ENCODE results near the gene USP48.

Gene USP48

GRCh38 chr1:21721295-21721985 is 61.5 kb downstream of the USP48 start:
- Histone ChIP-seq H4K91ac (ENCODE audit: low read length) (no peak overlapping the region), H3K23ac (ENCODE audit: low read length in 2 of 2) (no peak overlapping the region), H3K4me3 (ENCODE audit: insufficient read depth in 1 of 2, low read depth in 1 of 2, low read length in 2 of 2) (no peak overlapping the region), H3K36me3 (ENCODE audit: control insufficient read depth in 1 of 2, insufficient read depth in 2 of 2, low read depth in 1 of 2, low read length in 2 of 2) (peaks cover 26 to 89% of the 10 kb centered on the region in 2 experiments), H2AK5ac (ENCODE audit: low read length, severe bottlenecking) (no peak overlapping the region), H3K9ac (ENCODE audit: low read length) (no peak overlapping the region), H3K14ac (ENCODE audit: low read length in 2 of 2) (no peak overlapping the region), H2AFZ (ENCODE audit: low read depth, low read length) (no peak overlapping the region), H2BK12ac (ENCODE audit: low read length in 2 of 2) (no peak overlapping the region), H2BK15ac (ENCODE audit: low read depth, poor library complexity, severe bottlenecking) (no peak overlapping the region), H3K27ac (ENCODE audit: low read length, poor library complexity, severe bottlenecking) (peak overlapping the region; percentile 80), H2BK5ac (ENCODE audit: low read depth, low read length, poor library complexity, severe bottlenecking) (no peak overlapping the region), H3K27me3 (ENCODE audit: control insufficient read depth in 1 of 2, insufficient read depth in 1 of 2, low read length in 2 of 2) (no peaks in the 10 kb centered on the region), H3K4ac (ENCODE audit: low read depth in 1 of 2, low read length in 2 of 2) (no peak overlapping the region), H4K8ac (ENCODE audit: low read length) (no peak overlapping the region), H3K4me2 (ENCODE audit: low read length, poor library complexity, severe bottlenecking) (peak overlapping the region; percentile 34), H3K18ac (ENCODE audit: low read depth in 1 of 2, low read length in 2 of 2) (no peak overlapping the region), H3K9me3 (ENCODE audit: control insufficient read depth, low read length) (no peaks in the 10 kb centered on the region), H3K79me1 (replicated peaks; ENCODE audit: low read length, poor library complexity, severe bottlenecking) (peaks cover 18% of the 10 kb centered on the region), H2BK120ac (ENCODE audit: low read depth, low read length) (no peak overlapping the region), H3K4me1 (ENCODE audit: control insufficient read depth, insufficient read depth, low read depth, low read length) (peaks cover 12% of the 10 kb centered on the region)
- WGBS = over 99% methylated on average over 6 of the region's 7 CpGs
- DNase-seq = no peak

GRCh38 chr1:21716169-21716568 is 66.8 kb downstream of the USP48 start:
- no peak for DNase-seq
- Histone ChIP-seq H3K9ac (ENCODE audit: low read length) (no peak overlapping the region), H2BK12ac (ENCODE audit: low read length in 2 of 2) (no peak overlapping the region), H2BK120ac (ENCODE audit: low read depth, low read length) (no peak overlapping the region), H3K4ac (ENCODE audit: low read depth in 1 of 2, low read length in 2 of 2) (no peak overlapping the region), H3K14ac (ENCODE audit: low read length in 2 of 2) (no peak overlapping the region), H3K27me3 (ENCODE audit: control insufficient read depth in 1 of 2, insufficient read depth in 1 of 2, low read length in 2 of 2) (no peaks in the 10 kb centered on the region), H3K36me3 (ENCODE audit: control insufficient read depth in 1 of 2, insufficient read depth in 2 of 2, low read depth in 1 of 2, low read length in 2 of 2) (peaks cover 42 to 93% of the 10 kb centered on the region in 2 experiments), H2AK5ac (ENCODE audit: low read length, severe bottlenecking) (no peak overlapping the region), H3K18ac (ENCODE audit: low read depth in 1 of 2, low read length in 2 of 2) (no peak overlapping the region), H3K27ac (ENCODE audit: low read length, poor library complexity, severe bottlenecking) (no peak overlapping the region), H2BK5ac (ENCODE audit: low read depth, low read length, poor library complexity, severe bottlenecking) (no peak overlapping the region), H4K91ac (ENCODE audit: low read length) (no peak overlapping the region), H3K4me1 (ENCODE audit: control insufficient read depth, insufficient read depth, low read depth, low read length) (peaks cover 5% of the 10 kb centered on the region), H3K4me2 (ENCODE audit: low read length, poor library complexity, severe bottlenecking) (no peak overlapping the region), H4K8ac (ENCODE audit: low read length) (no peak overlapping the region), H3K23ac (ENCODE audit: low read length in 2 of 2) (no peak overlapping the region), H2BK15ac (ENCODE audit: low read depth, poor library complexity, severe bottlenecking) (no peak overlapping the region), H3K79me1 (replicated peaks; ENCODE audit: low read length, poor library complexity, severe bottlenecking) (peaks cover 28% of the 10 kb centered on the region), H3K4me3 (ENCODE audit: insufficient read depth in 1 of 2, low read depth in 1 of 2, low read length in 2 of 2) (no peak overlapping the region), H2AFZ (ENCODE audit: low read depth, low read length) (no peak overlapping the region), H3K9me3 (ENCODE audit: control insufficient read depth, low read length) (no peaks in the 10 kb centered on the region)
- 93% methylated on average over 2 of the region's 2 CpGs for WGBS

GRCh38 chr1:21707891-21708290 is 75.1 kb downstream of the USP48 start:
- Histone ChIP-seq H2AFZ (ENCODE audit: low read depth, low read length) (no peak overlapping the region), H3K4me1 (ENCODE audit: control insufficient read depth, insufficient read depth, low read depth, low read length) (peaks cover 6% of the 10 kb centered on the region), H3K14ac (ENCODE audit: low read length in 2 of 2) (no peak overlapping the region), H3K4me2 (ENCODE audit: low read length, poor library complexity, severe bottlenecking) (no peak overlapping the region), H3K79me1 (replicated peaks; ENCODE audit: low read length, poor library complexity, severe bottlenecking) (peaks cover 19% of the 10 kb centered on the region), H3K27me3 (ENCODE audit: control insufficient read depth in 1 of 2, insufficient read depth in 1 of 2, low read length in 2 of 2) (no peaks in the 10 kb centered on the region), H3K18ac (ENCODE audit: low read depth in 1 of 2, low read length in 2 of 2) (no peak overlapping the region), H4K8ac (ENCODE audit: low read length) (no peak overlapping the region), H3K4me3 (ENCODE audit: insufficient read depth in 1 of 2, low read depth in 1 of 2, low read length in 2 of 2) (no peak overlapping the region), H3K9ac (ENCODE audit: low read length) (no peak overlapping the region), H2BK120ac (ENCODE audit: low read depth, low read length) (no peak overlapping the region), H3K27ac (ENCODE audit: low read length, poor library complexity, severe bottlenecking) (peak overlapping the region; percentile 20), H3K36me3 (ENCODE audit: control insufficient read depth in 1 of 2, insufficient read depth in 2 of 2, low read depth in 1 of 2, low read length in 2 of 2) (peaks cover 20 to 70% of the 10 kb centered on the region in 2 experiments), H2BK5ac (ENCODE audit: low read depth, low read length, poor library complexity, severe bottlenecking) (no peak overlapping the region), H3K9me3 (ENCODE audit: control insufficient read depth, low read length) (no peaks in the 10 kb centered on the region), H3K4ac (ENCODE audit: low read depth in 1 of 2, low read length in 2 of 2) (no peak overlapping the region), H2AK5ac (ENCODE audit: low read length, severe bottlenecking) (no peak overlapping the region), H2BK15ac (ENCODE audit: low read depth, poor library complexity, severe bottlenecking) (no peak overlapping the region), H4K91ac (ENCODE audit: low read length) (no peak overlapping the region), H3K23ac (ENCODE audit: low read length in 2 of 2) (no peak overlapping the region), H2BK12ac (ENCODE audit: low read length in 2 of 2) (no peak overlapping the region)
- DNase-seq = no peak
- WGBS = 94% methylated on average over 4 of the region's 4 CpGs

- WGBS = 96% methylated on average over 4 of the region's 5 CpGs
- no peak for DNase-seq
- H2BK15ac ChIP-seq (ENCODE audit: low read depth, poor library complexity, severe bottlenecking) = no peak overlapping the region
Observed at GRCh38 chr1:21707086-21707840, 75.7 kb downstream of the USP48 start.

More at GRCh38 chr1:21707086-21707840, 75.7 kb downstream of the USP48 start:
- Histone ChIP-seq H3K36me3 (ENCODE audit: control insufficient read depth in 1 of 2, insufficient read depth in 2 of 2, low read depth in 1 of 2, low read length in 2 of 2) (peaks cover 18 to 72% of the 10 kb centered on the region in 2 experiments), H3K4me1 (ENCODE audit: control insufficient read depth, insufficient read depth, low read depth, low read length) (peaks cover 6% of the 10 kb centered on the region), H3K4me3 (ENCODE audit: insufficient read depth in 1 of 2, low read depth in 1 of 2, low read length in 2 of 2) (no peak overlapping the region), H3K27me3 (ENCODE audit: control insufficient read depth in 1 of 2, insufficient read depth in 1 of 2, low read length in 2 of 2) (no peaks in the 10 kb centered on the region), H2BK5ac (ENCODE audit: low read depth, low read length, poor library complexity, severe bottlenecking) (no peak overlapping the region), H3K4ac (ENCODE audit: low read depth in 1 of 2, low read length in 2 of 2) (no peak overlapping the region), H3K79me1 (replicated peaks; ENCODE audit: low read length, poor library complexity, severe bottlenecking) (peaks cover 22% of the 10 kb centered on the region), H3K18ac (ENCODE audit: low read depth in 1 of 2, low read length in 2 of 2) (no peak overlapping the region), H2AFZ (ENCODE audit: low read depth, low read length) (no peak overlapping the region), H3K27ac (ENCODE audit: low read length, poor library complexity, severe bottlenecking) (peak overlapping the region; percentile 20), H2BK120ac (ENCODE audit: low read depth, low read length) (no peak overlapping the region), H3K4me2 (ENCODE audit: low read length, poor library complexity, severe bottlenecking) (no peak overlapping the region), H3K9ac (ENCODE audit: low read length) (no peak overlapping the region), H4K91ac (ENCODE audit: low read length) (no peak overlapping the region), H2BK12ac (ENCODE audit: low read length in 2 of 2) (no peak overlapping the region), H3K14ac (ENCODE audit: low read length in 2 of 2) (no peak overlapping the region), H4K8ac (ENCODE audit: low read length) (no peak overlapping the region), H3K9me3 (ENCODE audit: control insufficient read depth, low read length) (no peaks in the 10 kb centered on the region), H2AK5ac (ENCODE audit: low read length, severe bottlenecking) (no peak overlapping the region), H3K23ac (ENCODE audit: low read length in 2 of 2) (no peak overlapping the region)
